GM12878 (cell line): ENCODE measurements around the gene MSL3. TPM values are rescaled to one million over a fixed set of nuclear protein-coding genes. Genes with fewer than 3 reads are reported as not detected.

Experiments used
- BACH1 ChIP-seq: fragments of 450-650 bp; IDR thresholded peaks from 2 replicates; pipeline ENCODE4 v1.6.1; 2017; ENCODE audit warnings: mild to moderate bottlenecking, borderline replicate concordance
- CHD4 ChIP-seq: fragments of 200-600 bp; sonication (generic); IDR thresholded peaks from 2 replicates; pipeline ENCODE4 v1.6.1; 2016; ENCODE audit warnings: mild to moderate bottlenecking
- CUX1 ChIP-seq: IDR thresholded peaks from 2 replicates; pipeline ENCODE4 v1.6.1; 2012; ENCODE audit warnings: improper control_type of control experiment, low read depth, low read length; ENCODE audit not compliant: insufficient replicate concordance
- E2F8 ChIP-seq: fragments of 450-650 bp; IDR thresholded peaks from 2 replicates; pipeline ENCODE4 v1.6.1; 2018; ENCODE audit warnings: mild to moderate bottlenecking, low read depth, moderate library complexity; ENCODE audit not compliant: partially characterized antibody
- ELK1 ChIP-seq: IDR thresholded peaks from 2 replicates; pipeline ENCODE4 v1.6.1; 2012; ENCODE audit warnings: low read depth, low read length, improper control_type of control experiment
- EP300 ChIP-seq, 2 experiments: fragments of 150-350 bp in 1 of 2; IDR thresholded peaks; 2 replicates each; pipeline ENCODE4 v1.6.1; 2011 to 2012; ENCODE audit warnings: low read depth in 2 of 2, low read length in 2 of 2, borderline replicate concordance in 1 of 2, improper control_type of control experiment in 1 of 2, inconsistent platforms in 1 of 2; ENCODE audit not compliant: control insufficient read depth in 1 of 2
- IRF4 ChIP-seq: IDR thresholded peaks from 2 replicates; pipeline ENCODE4 v1.6.1; 2011; ENCODE audit warnings: low read depth, low read length
- KAT2A ChIP-seq: conservative IDR thresholded peaks from 2 replicates; pipeline ENCODE4 v1.6.1; 2011; ENCODE audit warnings: low read depth, low read length; ENCODE audit not compliant: control insufficient read depth
- KDM1A ChIP-seq: fragments of 200-600 bp; sonication (generic); IDR thresholded peaks from 2 replicates; pipeline ENCODE4 v1.6.1; 2016; ENCODE audit warnings: borderline replicate concordance
- NFXL1 ChIP-seq: fragments of 450-650 bp; IDR thresholded peaks from 2 replicates; pipeline ENCODE4 v1.6.1; 2017; ENCODE audit warnings: antibody characterized with exemption, mild to moderate bottlenecking, borderline replicate concordance
- RELB ChIP-seq: fragments of 450-650 bp; IDR thresholded peaks from 2 replicates; pipeline ENCODE4 v1.6.1; 2017; ENCODE audit warnings: low read depth, mild to moderate bottlenecking, moderate library complexity
- SKIL ChIP-seq: fragments of 450-650 bp; IDR thresholded peaks from 2 replicates; pipeline ENCODE4 v1.6.1; 2017; ENCODE audit warnings: mild to moderate bottlenecking, low read depth, inconsistent platforms; ENCODE audit not compliant: poor library complexity, severe bottlenecking
- ZNF274 ChIP-seq: IDR thresholded peaks from one replicate; pipeline ENCODE4 v1.8.0; 2011; ENCODE audit not compliant: insufficient read length, insufficient read depth
- polyA plus RNA-seq, 11 experiments: library from polyadenylated mRNA; depleted of rRNA in 4 of 11; unstranded in 6 of 11; stranded (reverse) in 5 of 11; fragments of >200 nt; fragmentation: Nextera tagmentation in 4 of 11; fragmentation: Illumina TruSeq in 1 of 11; extraction: Ambion mirVana in 4 of 11; extraction: Trizol in 1 of 11; gene quantifications; 1 replicate in 1 of 11; 2 replicates in 10 of 11; pipeline versions ENCODE4 v1.2.1 to v1.2.3, GENCODE V29; 2011 to 2016; ENCODE audit warnings: inconsistent platforms in 2 of 11, missing spikeins in 2 of 11, low read depth in 1 of 11
- total RNA-seq, 4 experiments: library from RNA; depleted of rRNA in 3 of 4; stranded (reverse); fragments of >200 nt in 3 of 4; fragmentation: Illumina TruSeq in 1 of 4; extraction: Trizol in 1 of 4; gene quantifications; 2 replicates each; pipeline versions ENCODE4 v1.2.1 to v1.2.3, GENCODE V29; 2013 to 2021
- TF ChIP-seq, protein P1 (sequence below): IDR thresholded peaks from 2 replicates; pipeline ENCODE4 v1.6.1; 2012; ENCODE audit warnings: low read length, inconsistent platforms

MSL3 gene
- total and polyA plus RNA-seq, 10 of the 15 experiments (the other 5 are each of a cell fraction or from before 2014, with no cell fraction given): 28.4 to 438 (median 40.7) TPM

DNA sequence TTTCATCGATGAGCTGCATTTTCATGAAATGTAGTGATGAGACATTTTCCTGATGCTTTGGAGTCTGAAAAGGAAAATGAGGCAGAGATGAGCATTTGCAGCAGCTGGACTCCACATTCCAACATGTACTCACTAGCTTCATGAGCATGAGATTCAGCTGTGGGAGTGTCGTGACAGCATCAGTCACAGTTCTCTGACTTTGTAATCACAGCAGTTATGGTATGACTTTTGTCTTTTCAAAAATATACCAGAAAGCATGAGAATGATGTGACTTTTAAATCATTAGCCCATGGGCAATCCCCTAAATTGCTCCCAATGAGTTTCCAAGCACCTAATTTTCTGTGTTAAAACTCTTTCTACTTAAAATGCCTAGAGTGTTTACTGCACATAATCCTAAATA lies 18.3 kb upstream of the MSL3 start (continued):
- TF ChIP-seq CUX1 (no peak), BACH1 (peak; percentile 80; the same call in 1 of the 2 replicates), RELB (peak; percentile 73; the same call in 1 of the 2 replicates), SKIL (no peak), CHD4 (no peak), E2F8 (no peak), KDM1A (no peak), NFXL1 (no peak), KAT2A (no peak), ELK1 (no peak), EP300 (IDR thresholded peaks at IDR 0.05; ENCODE audit: borderline replicate concordance in 1 of 2, control insufficient read depth in 1 of 2, low read depth in 2 of 2, low read length in 2 of 2) (peak; percentile 85 to 92), IRF4 (peak; percentile 85; the same call in 1 of the 2 replicates), ZNF274 (no peak)
- TF ChIP-seq, protein P1, sequence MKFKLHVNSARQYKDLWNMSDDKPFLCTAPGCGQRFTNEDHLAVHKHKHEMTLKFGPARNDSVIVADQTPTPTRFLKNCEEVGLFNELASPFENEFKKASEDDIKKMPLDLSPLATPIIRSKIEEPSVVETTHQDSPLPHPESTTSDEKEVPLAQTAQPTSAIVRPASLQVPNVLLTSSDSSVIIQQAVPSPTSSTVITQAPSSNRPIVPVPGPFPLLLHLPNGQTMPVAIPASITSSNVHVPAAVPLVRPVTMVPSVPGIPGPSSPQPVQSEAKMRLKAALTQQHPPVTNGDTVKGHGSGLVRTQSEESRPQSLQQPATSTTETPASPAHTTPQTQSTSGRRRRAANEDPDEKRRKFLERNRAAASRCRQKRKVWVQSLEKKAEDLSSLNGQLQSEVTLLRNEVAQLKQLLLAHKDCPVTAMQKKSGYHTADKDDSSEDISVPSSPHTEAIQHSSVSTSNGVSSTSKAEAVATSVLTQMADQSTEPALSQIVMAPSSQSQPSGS: peak; percentile 85
